ENCODE measurements around the gene EIF4EBP3.
A peak's percentile ranks its signal among the peaks of the same experiment; 100 is the strongest.

EIF4EBP3 gene

GRCh38 chr5:140550147-140551079 is 3.0 kb downstream of the EIF4EBP3 start:
- Histone ChIP-seq H3F3A (ENCODE audit: low read depth) (no peaks in the 10 kb centered on the region), H3K36me3 (ENCODE audit: insufficient read depth, low read length) (peaks cover 31% of the 10 kb centered on the region; the same call in 1 of the 2 replicates)

GRCh38 chr5:140551872-140552271 is 4.4 kb downstream of the EIF4EBP3 start:
- no peak overlapping the region for H2AFZ ChIP-seq (ENCODE audit: low read length)
- H3K9ac ChIP-seq (ENCODE audit: low read depth, low read length, poor library complexity, severe bottlenecking), result no peak overlapping the region
- H3K4me1 ChIP-seq (ENCODE audit: insufficient read depth, low read length, poor library complexity, severe bottlenecking), result peaks cover 32% of the 10 kb centered on the region

More at GRCh38 chr5:140550147-140551079, 3.0 kb downstream of the EIF4EBP3 start:
- Histone ChIP-seq H3K79me2 (ENCODE audit: insufficient read depth, low read length) (peaks cover 28% of the 10 kb centered on the region), H3K4me3 (ENCODE audit: low read length, poor library complexity, severe bottlenecking) (no peak overlapping the region), H3K27me3 (ENCODE audit: insufficient read depth, low read length, poor library complexity, severe bottlenecking) (no peaks in the 10 kb centered on the region), H3K9me3 (ENCODE audit: insufficient read depth, low read depth, low read length) (no peaks in the 10 kb centered on the region), H3K9ac (ENCODE audit: low read depth, low read length, poor library complexity, severe bottlenecking) (no peak overlapping the region), H3K4me2 (ENCODE audit: low read depth, low read length, poor library complexity, severe bottlenecking) (no peak overlapping the region), H2AFZ (ENCODE audit: low read length) (no peak overlapping the region), H3K9me2 (replicated peaks; ENCODE audit: low read depth, low read length) (no peaks in the 10 kb centered on the region), H4K20me1 (ENCODE audit: insufficient read depth, low read length, poor library complexity, severe bottlenecking) (no peaks in the 10 kb centered on the region), H3K4me1 (ENCODE audit: insufficient read depth, low read length, poor library complexity, severe bottlenecking) (peaks cover 18% of the 10 kb centered on the region)
- TF ChIP-seq CTCF (conservative IDR thresholded peaks at IDR 0.05; ENCODE audit: low read length), result no peak
- TF ChIP-seq EZH2phosphoT487 (IDR thresholded peaks at IDR 0.05; ENCODE audit: borderline replicate concordance), result no peak

GRCh38 chr5:140553657-140554056 is 6.2 kb downstream of the EIF4EBP3 start:
- Histone ChIP-seq H3K36me3 (ENCODE audit: insufficient read depth, low read length) (peaks cover 31% of the 10 kb centered on the region; the same call in 1 of the 2 replicates), H2AFZ (ENCODE audit: low read length) (no peak overlapping the region), H4K20me1 (ENCODE audit: insufficient read depth, low read length, poor library complexity, severe bottlenecking) (peaks cover 7% of the 10 kb centered on the region), H3K9ac (ENCODE audit: low read depth, low read length, poor library complexity, severe bottlenecking) (no peak overlapping the region), H3K4me3 (ENCODE audit: low read length, poor library complexity, severe bottlenecking) (peak overlapping the region; percentile 6), H3K4me2 (ENCODE audit: low read depth, low read length, poor library complexity, severe bottlenecking) (peak overlapping the region; percentile 55), H3F3A (ENCODE audit: low read depth) (no peaks in the 10 kb centered on the region), H3K4me1 (ENCODE audit: insufficient read depth, low read length, poor library complexity, severe bottlenecking) (peaks cover 42% of the 10 kb centered on the region), H3K27me3 (ENCODE audit: insufficient read depth, low read length, poor library complexity, severe bottlenecking) (peaks cover 5% of the 10 kb centered on the region), H3K9me3 (ENCODE audit: insufficient read depth, low read depth, low read length) (no peaks in the 10 kb centered on the region), H3K9me2 (replicated peaks; ENCODE audit: low read depth, low read length) (no peaks in the 10 kb centered on the region), H3K79me2 (ENCODE audit: insufficient read depth, low read length) (peaks cover 46% of the 10 kb centered on the region)
- no peak for TF ChIP-seq CTCF (conservative IDR thresholded peaks at IDR 0.05; ENCODE audit: low read length)
- TF ChIP-seq EZH2phosphoT487 (IDR thresholded peaks at IDR 0.05; ENCODE audit: borderline replicate concordance), result no peak

More at GRCh38 chr5:140551872-140552271, 4.4 kb downstream of the EIF4EBP3 start:
- H3K9me2 ChIP-seq (replicated peaks; ENCODE audit: low read depth, low read length), result no peaks in the 10 kb centered on the region
- no peaks in the 10 kb centered on the region for H3F3A ChIP-seq (ENCODE audit: low read depth)
- H3K79me2 ChIP-seq (ENCODE audit: insufficient read depth, low read length), result peaks cover 43% of the 10 kb centered on the region
- peaks cover 31% of the 10 kb centered on the region; the same call in 1 of the 2 replicates for H3K36me3 ChIP-seq (ENCODE audit: insufficient read depth, low read length)
- H3K4me2 ChIP-seq (ENCODE audit: low read depth, low read length, poor library complexity, severe bottlenecking), result no peak overlapping the region
- H3K4me3 ChIP-seq (ENCODE audit: low read length, poor library complexity, severe bottlenecking), result no peak overlapping the region
- no peaks in the 10 kb centered on the region for H3K9me3 ChIP-seq (ENCODE audit: insufficient read depth, low read depth, low read length)
- no peak for TF ChIP-seq EZH2phosphoT487 (IDR thresholded peaks at IDR 0.05; ENCODE audit: borderline replicate concordance)
- TF ChIP-seq CTCF (conservative IDR thresholded peaks at IDR 0.05; ENCODE audit: low read length), result no peak
- H3K27me3 ChIP-seq (ENCODE audit: insufficient read depth, low read length, poor library complexity, severe bottlenecking), result peaks cover 3% of the 10 kb centered on the region
- peaks cover 7% of the 10 kb centered on the region for H4K20me1 ChIP-seq (ENCODE audit: insufficient read depth, low read length, poor library complexity, severe bottlenecking)
